ENCODE results near the gene ISCA2.

Gene ISCA2

GRCh38 chr14:74482571-74482970, 11.0 kb upstream of the ISCA2 start:
- DNase-seq (ENCODE audit: low read depth in 3 of 3, low spot score in 1 of 3) = no peak

DNA sequence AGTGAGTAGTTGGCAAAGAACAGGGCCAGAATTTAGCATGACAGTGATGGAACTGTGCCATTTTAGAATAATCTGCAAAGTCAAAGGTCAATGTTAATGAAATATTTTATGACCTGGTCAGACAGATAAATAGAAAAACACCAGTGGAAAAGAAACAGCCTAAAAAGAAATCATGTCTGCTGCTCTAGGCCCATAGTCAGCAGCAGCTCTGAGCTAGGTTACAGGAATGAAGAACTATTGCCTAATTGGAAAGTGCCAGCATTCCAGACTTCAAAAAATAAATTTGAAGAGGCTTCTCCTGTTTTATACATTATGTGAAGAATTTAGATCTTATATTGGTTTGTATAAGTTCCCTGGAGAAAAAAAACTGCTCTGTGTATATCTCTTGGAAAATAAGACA, 10.2 kb upstream of the ISCA2 start:
- no peak for DNase-seq (ENCODE audit: low read depth in 3 of 3, low spot score in 1 of 3)

- DNase-seq (ENCODE audit: low read depth in 3 of 3, low spot score in 1 of 3) = no peak
Observed at GRCh38 chr14:74486164-74486563, 7.4 kb upstream of the ISCA2 start.

DNA sequence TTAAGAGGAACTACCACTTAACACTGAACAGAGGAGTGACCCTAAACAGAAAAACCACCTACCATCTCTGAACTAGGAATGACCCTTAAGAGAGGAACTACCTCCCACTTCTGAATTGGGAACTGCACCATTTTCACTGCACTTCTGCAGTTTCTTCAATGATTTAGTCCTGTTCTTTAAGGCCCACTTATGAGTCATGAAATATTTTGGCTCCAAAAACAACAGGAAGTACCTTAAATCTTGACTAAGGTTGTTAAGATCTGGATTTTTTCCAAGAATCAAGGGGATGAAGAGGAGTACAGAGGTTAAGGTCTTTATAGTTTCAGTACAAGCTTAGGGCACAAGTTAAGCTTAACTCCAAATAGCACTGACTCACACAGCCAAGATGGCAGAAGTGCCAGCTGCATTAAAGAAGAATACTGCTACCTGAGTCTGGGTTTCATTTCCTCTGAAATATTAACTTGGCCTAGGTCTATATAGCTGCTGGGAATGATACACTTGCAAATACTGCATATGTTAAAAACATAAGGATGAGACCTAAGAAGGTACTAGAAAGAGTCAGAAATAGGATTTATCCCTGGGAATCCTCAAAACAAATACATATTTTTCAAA, 4.7 kb upstream of the ISCA2 start:
- no peak for DNase-seq (ENCODE audit: low read depth in 3 of 3, low spot score in 1 of 3)

GRCh38 chr14:74490486-74490885, 3.1 kb upstream of the ISCA2 start:
- no peak for DNase-seq (ENCODE audit: low read depth in 3 of 3, low spot score in 1 of 3)

- DNase-seq (ENCODE audit: low read depth in 3 of 3, low spot score in 1 of 3) = no peak
Observed at GRCh38 chr14:74491956-74492775, 1.4 kb upstream of the ISCA2 start.

DNA sequence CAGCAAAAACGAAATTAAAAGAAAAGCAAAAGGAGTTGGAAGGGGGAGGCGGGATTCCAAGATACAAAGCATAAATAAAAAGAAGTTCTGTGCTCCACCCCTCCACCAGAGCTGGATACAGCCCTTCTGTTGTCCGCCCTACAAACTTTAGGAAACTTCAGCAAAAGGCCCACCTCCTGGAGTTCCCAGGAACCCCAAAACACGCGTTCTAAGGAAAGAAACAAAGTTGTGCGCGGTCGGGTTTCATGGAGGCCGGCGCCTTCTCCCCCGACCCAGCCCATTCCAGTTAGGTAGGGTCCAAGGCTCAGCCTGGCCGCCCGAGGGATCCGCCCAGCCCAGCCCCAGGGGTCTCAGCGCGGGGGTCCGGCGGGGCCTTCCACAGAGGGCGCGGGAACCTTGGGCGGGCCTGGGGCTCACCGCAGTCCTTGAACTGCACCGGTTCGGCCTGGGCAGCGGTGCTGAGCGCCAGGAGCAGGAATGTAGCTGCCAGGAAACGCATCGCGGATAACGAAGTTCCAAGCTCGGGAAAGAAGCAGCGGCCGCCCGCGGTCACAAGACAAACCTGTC, 706 bp upstream of the ISCA2 start, which contains the start of gene NPC2:
Gene NPC2 (minus strand): TSS at position 530 of the 567 bp plus-strand sequence. CDS start 31 bp downstream, at position 499.
- no peak for DNase-seq (ENCODE audit: low read depth in 3 of 3, low spot score in 1 of 3)

GRCh38 chr14:74495356-74495755, 1.8 kb downstream of the ISCA2 start:
- DNase-seq (ENCODE audit: low read depth in 3 of 3, low spot score in 1 of 3) = no peak

DNA sequence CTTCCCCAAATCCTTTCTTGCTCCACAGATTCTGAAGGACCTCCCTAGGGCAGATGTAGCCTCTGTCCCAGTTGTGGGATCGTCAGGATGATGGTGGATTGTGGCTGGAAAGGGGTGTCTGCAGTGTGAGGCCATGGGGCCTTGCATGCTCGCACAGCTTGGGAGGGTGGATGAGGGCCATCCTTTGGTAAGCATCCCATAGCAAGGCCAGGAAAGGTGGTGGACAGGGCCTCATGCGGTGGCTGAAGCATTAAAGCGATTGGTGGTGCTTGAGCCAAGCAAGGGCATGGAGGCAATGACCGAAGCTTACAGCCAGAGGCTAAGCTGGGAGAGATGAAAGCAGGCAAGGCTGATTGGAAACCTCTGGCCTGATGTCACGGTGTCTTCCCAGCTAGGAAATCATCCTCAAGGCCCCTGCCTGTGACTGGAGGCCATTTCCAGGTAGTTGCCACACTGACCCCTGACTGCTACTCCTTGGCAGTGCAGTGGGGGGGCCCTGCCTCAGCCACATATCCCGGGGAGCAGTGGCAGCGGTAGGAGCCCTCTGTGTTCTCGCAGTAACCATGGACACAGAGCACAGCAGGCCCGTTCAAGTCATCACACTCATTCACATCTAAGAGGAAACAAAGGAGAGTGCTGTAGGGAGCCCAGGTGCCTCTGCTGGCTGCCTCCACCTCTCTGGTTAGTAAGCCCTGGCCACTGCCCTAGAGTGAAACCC, 7.0 kb downstream of the ISCA2 start:
- DNase-seq (ENCODE audit: low read depth in 3 of 3, low spot score in 1 of 3) = no peak

GRCh38 chr14:74501135-74501614, 7.6 kb downstream of the ISCA2 start:
- DNase-seq (ENCODE audit: low read depth in 3 of 3, low spot score in 1 of 3) = no peak

GRCh38 chr14:74501691-74502090, 8.1 kb downstream of the ISCA2 start:
- no peak for DNase-seq (ENCODE audit: low read depth in 3 of 3, low spot score in 1 of 3)

DNA sequence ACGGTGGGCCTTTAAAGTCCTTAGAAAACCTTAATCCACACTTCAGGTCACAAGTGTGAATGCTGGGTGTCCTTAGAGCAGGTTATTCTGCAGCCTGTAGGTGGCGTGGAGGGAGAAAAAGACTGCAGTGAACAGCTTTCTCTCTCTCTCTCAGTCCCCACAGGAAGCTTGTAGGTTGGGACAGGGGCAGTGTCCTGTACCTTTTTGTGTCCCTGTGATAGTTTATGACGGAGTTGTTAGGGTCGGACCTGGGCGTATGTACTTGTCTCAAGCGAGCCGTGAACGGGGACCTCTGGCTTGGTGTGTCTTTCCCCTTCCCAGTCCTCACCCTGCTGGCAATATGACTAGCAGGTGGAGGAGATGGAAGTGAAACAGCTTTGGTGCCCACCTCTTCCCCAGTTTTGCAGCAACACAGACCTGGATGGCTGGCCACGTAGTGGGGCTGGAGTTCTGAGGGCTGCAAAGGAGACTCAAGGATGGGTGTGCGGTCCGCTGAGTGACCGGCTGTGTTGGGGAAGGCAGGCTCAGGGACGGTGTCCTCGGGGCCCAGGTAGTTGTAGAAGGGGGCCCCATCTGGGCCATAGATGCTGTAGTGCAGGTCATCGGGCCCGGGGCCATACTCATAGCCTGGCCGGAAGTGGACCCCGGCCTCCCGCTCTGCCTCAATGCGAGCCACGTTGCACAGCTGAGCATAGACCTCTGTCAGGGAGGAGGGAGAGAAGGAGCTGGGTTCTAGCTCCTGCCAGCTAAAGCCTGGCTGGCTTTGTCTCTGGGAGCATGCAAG, 8.9 kb downstream of the ISCA2 start:
- no peak for DNase-seq (ENCODE audit: low read depth in 3 of 3, low spot score in 1 of 3)

- DNase-seq (ENCODE audit: low read depth in 3 of 3, low spot score in 1 of 3) = no peak
Observed at GRCh38 chr14:74503291-74503937, 9.8 kb downstream of the ISCA2 start.

DNA sequence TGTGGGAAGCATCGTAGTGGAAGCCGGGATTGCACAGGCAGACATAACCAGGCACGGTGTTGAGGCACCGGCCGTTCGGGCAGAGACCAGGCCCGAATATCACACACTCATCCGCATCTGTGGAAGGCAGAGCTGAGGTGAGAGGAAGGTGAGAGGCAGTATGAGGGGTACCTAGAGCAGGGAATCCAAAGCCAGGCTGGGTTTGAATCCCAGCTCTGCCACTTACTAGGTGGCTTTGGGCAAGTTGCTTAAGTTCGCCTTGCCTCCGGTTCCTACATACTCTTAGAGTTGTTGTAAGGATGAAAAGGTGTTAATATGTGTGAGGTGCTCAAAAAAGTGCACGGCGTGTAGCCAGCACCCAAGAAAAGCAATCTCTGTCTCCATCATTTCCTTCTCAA, 10.4 kb downstream of the ISCA2 start:
- DNase-seq (ENCODE audit: low read depth in 3 of 3, low spot score in 1 of 3) = no peak

DNA sequence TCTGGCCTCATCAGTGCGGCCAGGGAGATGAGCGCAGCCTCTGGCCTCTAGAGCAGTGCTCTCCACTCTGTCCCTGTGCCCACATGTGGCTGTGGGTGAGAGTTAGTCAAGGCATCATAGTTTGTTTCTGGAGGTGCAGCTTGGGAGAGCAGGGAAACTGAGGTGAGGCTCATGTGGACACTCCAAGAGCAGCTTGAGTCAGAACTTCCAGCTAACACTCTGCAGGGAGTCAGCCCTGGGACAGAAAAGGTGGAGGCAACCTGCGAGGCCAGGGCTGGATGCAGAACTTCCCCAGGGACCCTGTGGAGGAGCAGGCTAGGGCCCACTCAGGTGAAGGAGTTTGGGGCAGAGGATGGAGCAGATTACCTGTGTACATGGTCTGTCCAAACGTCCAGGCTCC, 10.8 kb downstream of the ISCA2 start:
- DNase-seq (ENCODE audit: low read depth in 3 of 3, low spot score in 1 of 3) = no peak

GRCh38 chr14:74504874-74505720, 11.5 kb downstream of the ISCA2 start:
- no peak for DNase-seq (ENCODE audit: low read depth in 3 of 3, low spot score in 1 of 3)

GRCh38 chr14:74505831-74506230, 12.3 kb downstream of the ISCA2 start:
- no peak for DNase-seq (ENCODE audit: low read depth in 3 of 3, low spot score in 1 of 3)

GRCh38 chr14:74506411-74506851, 12.9 kb downstream of the ISCA2 start:
- DNase-seq (ENCODE audit: low read depth in 3 of 3, low spot score in 1 of 3) = no peak

DNA sequence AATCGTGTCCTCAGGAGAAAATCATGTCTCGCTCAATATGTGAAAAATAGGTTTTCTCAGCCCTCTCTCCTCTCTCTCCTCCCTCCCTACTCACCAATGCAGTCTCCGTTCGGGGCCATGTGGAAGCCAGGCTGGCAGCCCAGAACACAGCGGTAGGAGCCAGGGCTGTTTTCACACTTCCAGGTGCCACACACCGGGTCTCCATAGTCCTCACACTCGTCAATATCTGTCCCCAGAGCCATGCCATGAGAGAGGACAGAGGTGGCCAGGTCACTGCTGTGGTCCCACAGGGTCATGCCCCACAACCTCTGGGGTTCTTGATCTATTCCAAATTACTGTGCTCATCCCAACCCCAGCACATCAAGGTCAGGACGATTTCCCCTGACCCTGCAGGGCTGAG, 13.5 kb downstream of the ISCA2 start:
- no peak for DNase-seq (ENCODE audit: low read depth in 3 of 3, low spot score in 1 of 3)
